ENCODE data around the gene PTPN11. TPM values are rescaled to one million over a fixed set of nuclear protein-coding genes. Genes with fewer than 3 reads are reported as not detected.

Gene PTPN11
- total and polyA plus RNA-seq, 10 of the 15 experiments (the other 5 are each of a cell fraction or from before 2014, with no cell fraction given), result 14.6 to 85.2 (median 58.6) TPM

DNA sequence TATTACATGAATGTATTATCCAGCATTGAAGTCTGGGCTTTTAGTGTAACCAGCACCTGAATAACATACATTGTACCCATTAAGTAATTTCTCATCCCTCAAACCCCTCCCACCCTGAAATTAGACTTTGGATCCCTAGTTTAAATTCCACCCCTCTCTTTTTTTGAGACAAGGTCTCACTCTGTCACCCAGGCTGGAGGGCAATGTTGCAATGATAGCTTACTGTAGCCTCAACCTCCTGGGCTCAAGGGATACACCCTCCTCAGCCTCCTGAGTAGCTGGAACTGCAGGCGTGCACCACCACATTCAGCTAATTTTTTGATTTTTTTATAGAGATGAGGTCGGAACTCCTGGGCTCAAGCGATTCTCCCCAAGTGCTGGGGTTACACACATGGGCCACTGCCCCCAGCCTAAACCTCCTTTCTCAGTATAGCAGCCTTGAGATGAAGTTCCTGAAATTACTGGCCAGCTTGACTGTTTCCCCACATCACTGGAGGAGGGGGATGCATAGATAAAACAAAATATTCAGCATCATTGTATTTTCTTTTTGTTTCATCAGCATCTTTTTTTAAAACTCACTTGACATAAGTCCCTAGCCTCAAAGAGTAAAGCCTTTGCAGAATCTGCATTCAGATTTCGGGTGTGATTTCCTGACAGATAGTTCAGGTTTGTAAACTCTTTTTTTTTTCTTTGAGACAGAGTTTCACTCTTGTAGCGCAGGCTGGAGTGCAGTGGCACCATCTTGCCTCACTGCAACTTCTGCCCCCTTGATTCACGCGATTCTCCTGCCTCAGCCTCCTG is 7.0 kb downstream of the PTPN11 start:
- Histone ChIP-seq H3K9ac (ENCODE audit: control insufficient read depth, insufficient read depth, low read length) (no peak overlapping the region), H3K9me3 (replicated peaks; ENCODE audit: control insufficient read depth, insufficient read depth, low read length) (no peaks in the 10 kb centered on the region), H3K4me2 (ENCODE audit: control insufficient read depth, insufficient read depth) (no peak overlapping the region), H3K27me3 (replicated peaks in 1 of 2; ENCODE audit: control insufficient read depth in 2 of 2, insufficient read depth in 2 of 2, low read length in 1 of 2) (no peaks in the 10 kb centered on the region), H3K4me1 (ENCODE audit: control insufficient read depth, insufficient read depth, low read length) (peaks cover 4% of the 10 kb centered on the region), H3K27ac (ENCODE audit: control insufficient read depth, insufficient read depth) (no peak overlapping the region), H4K20me1 (ENCODE audit: control insufficient read depth, insufficient read depth) (0 out of 2 replicates have a peak, but pooled peaks cover 2% of the 10 kb centered on the region), H3K36me3 (ENCODE audit: control insufficient read depth in 2 of 2, insufficient read depth in 2 of 2, low read length in 1 of 2) (peaks cover 0 to 2% of the 10 kb centered on the region in 2 experiments; a peak in 1 of 4 replicates), H3K4me3 (no peak overlapping the region), H3K79me2 (ENCODE audit: control insufficient read depth, insufficient read depth, low read length) (peaks cover 62% of the 10 kb centered on the region), H2AFZ (ENCODE audit: control insufficient read depth, low read depth, low read length) (no peak overlapping the region)
- FAIRE-seq, result no peak
- ChIA-PET POLR2A (no interaction called here), CTCF (no interaction called here), SMC1A (ENCODE audit: uncharacterized antibody, unreplicated experiment) (interaction anchor here (0.6 kb wide), 1 partner anchor 572 kb away, joined by 3 read pairs; no protein-coding TSS in a partner anchor), RAD21 (ENCODE audit: unreplicated experiment) (no interaction called here)
- no peak for ATAC-seq
- TF ChIP-seq STAT3 (IDR thresholded peaks at IDR 0.05; ENCODE audit: low read depth, low read length) (no peak), RUNX3 (IDR thresholded peaks at IDR 0.05; ENCODE audit: low read length) (no peak), BRCA1 (IDR thresholded peaks at IDR 0.05; ENCODE audit: low read depth, low read length) (no peak), MTA3 (IDR thresholded peaks at IDR 0.05; ENCODE audit: borderline replicate concordance, low read length) (no peak), ESRRA (IDR thresholded peaks at IDR 0.05; ENCODE audit: low read length) (no peak), ASH2L (IDR thresholded peaks at IDR 0.05; ENCODE audit: borderline replicate concordance, low read depth) (no peak), TBL1XR1 (IDR thresholded peaks at IDR 0.05; ENCODE audit: low read depth, low read length) (no peak), KDM1A (IDR thresholded peaks at IDR 0.05; ENCODE audit: borderline replicate concordance) (no peak), IRF4 (IDR thresholded peaks at IDR 0.05; ENCODE audit: low read depth, low read length) (no peak), NFXL1 (IDR thresholded peaks at IDR 0.05; ENCODE audit: borderline replicate concordance) (no peak), SREBF2 (IDR thresholded peaks at IDR 0.05; ENCODE audit: low read length) (no peak), NR2C1 (IDR thresholded peaks at IDR 0.05) (no peak), ATF7 (IDR thresholded peaks at IDR 0.05; ENCODE audit: low read depth) (no peak), CHD1 (IDR thresholded peaks at IDR 0.05; ENCODE audit: low read depth, low read length) (no peak), BMI1 (IDR thresholded peaks at IDR 0.05; ENCODE audit: borderline replicate concordance) (no peak), SIN3A (IDR thresholded peaks at IDR 0.05; ENCODE audit: low read depth, low read length) (no peak), MYB (IDR thresholded peaks at IDR 0.05; ENCODE audit: borderline replicate concordance, low read depth, low read length) (no peak), BCL11A (IDR thresholded peaks at IDR 0.05; ENCODE audit: low read depth, low read length) (no peak)
- TF ChIP-seq, protein P1, sequence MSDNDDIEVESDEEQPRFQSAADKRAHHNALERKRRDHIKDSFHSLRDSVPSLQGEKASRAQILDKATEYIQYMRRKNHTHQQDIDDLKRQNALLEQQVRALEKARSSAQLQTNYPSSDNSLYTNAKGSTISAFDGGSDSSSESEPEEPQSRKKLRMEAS (IDR thresholded peaks at IDR 0.05; ENCODE audit: low read depth, low read length), result no peak
- intact Hi-C loops (cut with micrococcal nuclease; ENCODE audit: unreplicated experiment) (no loop called here), in situ Hi-C loops (cut with MboI) (no loop called here)
- DNase-seq (ENCODE audit: low read depth, low spot score), result no peak
- WGBS (ENCODE audit: insufficient coverage, insufficient replicate concordance, low lambda C conversion rate, missing lambda C conversion rate), result 98% methylated on average over 7 of the region's 7 CpGs
- BruUV-seq (replicated peaks), result no TSS peak

Measured in GM12878 (cell line).